Left ventricle myocardium inferior (tissue), 1 donor: Measurements from ENCODE around the gene AMPD2. TPM values are rescaled to one million over a fixed set of nuclear protein-coding genes. Genes with fewer than 3 reads are reported as not detected.
A peak's percentile ranks its signal among the peaks of the same experiment; 100 is the strongest.

ENCODE experiments used
- DNase-seq: peaks from one replicate; pipeline ENCODE4 v3.0.0-alpha.2; 2020
- H3K27ac ChIP-seq: fragments of 200-600 bp; replicated peaks from 2 replicates; pipeline ENCODE4 v1.8.0; 2021
- H3K27me3 ChIP-seq: fragments of 200-600 bp; 2 replicates; pipeline ENCODE4 v1.8.0; 2021; ENCODE audit warnings: low read depth
- H3K36me3 ChIP-seq: fragments of 200-600 bp; 2 replicates; pipeline ENCODE4 v1.8.0; 2021
- H3K4me1 ChIP-seq: fragments of 200-600 bp; 2 replicates; pipeline ENCODE4 v1.8.0; 2021
- H3K4me3 ChIP-seq: fragments of 200-600 bp; 2 replicates; pipeline ENCODE4 v1.8.0; 2021; ENCODE audit warnings: mild to moderate bottlenecking, moderate library complexity
- H3K9me3 ChIP-seq: fragments of 200-600 bp; replicated peaks from 2 replicates; pipeline ENCODE4 v1.8.0; 2021
- CTCF ChIP-seq: fragments of 200-600 bp; IDR thresholded peaks from 2 replicates; pipeline ENCODE4 v1.8.0; 2021; ENCODE audit warnings: antibody characterized with exemption, mild to moderate bottlenecking, borderline replicate concordance
- intact Hi-C: fragments of 100-400 bp; cut with micrococcal nuclease; formaldehyde crosslinking; loops from one replicate; pipeline ENCODE4 v1.11.0; 2022
- total RNA-seq: library from RNA; stranded (reverse); fragmentation: NEBNext Ultra II Directional; extraction: Animal tissue kit (Norgen Biotek cat#: 25700); gene quantifications from one replicate; pipeline ENCODE4 v1.2.1, GENCODE V29; 2021
- donor health status: DM: no; HTN: yes; CAD: no; lungs with severe emphysema.

Gene AMPD2
- total RNA-seq, 1 donor from 2014 or later = 12.9 TPM

- TF ChIP-seq CTCF = no peak
- H3K4me3 ChIP-seq = no peak overlapping the region
- intact Hi-C loops = loop anchor here (5.0 kb wide), 1 partner anchor 82 kb away; the partner anchor contains the start of gene GNAI3
- peaks cover 48% of the 10 kb centered on the region for H3K36me3 ChIP-seq
- no peak overlapping the region for H3K27ac ChIP-seq
- no peak for DNase-seq
- H3K4me1 ChIP-seq = peaks cover 27% of the 10 kb centered on the region
- no peaks in the 10 kb centered on the region for H3K9me3 ChIP-seq
- no peaks in the 10 kb centered on the region for H3K27me3 ChIP-seq
Measured at GRCh38 chr1:109629372-109630030, 9.9 kb downstream of the AMPD2 start.

- Histone ChIP-seq H3K4me3 (no peak overlapping the region), H3K4me1 (peaks cover 21% of the 10 kb centered on the region), H3K36me3 (peaks cover 48% of the 10 kb centered on the region), H3K9me3 (no peaks in the 10 kb centered on the region), H3K27ac (no peak overlapping the region), H3K27me3 (no peaks in the 10 kb centered on the region)
- DNase-seq = no peak
- intact Hi-C loops = loop anchor here (5.0 kb wide), 1 partner anchor 83 kb away; the partner anchor contains the start of gene GNAI3
- TF ChIP-seq CTCF = peak; percentile 51
Measured at GRCh38 chr1:109630081-109630897, 10.7 kb downstream of the AMPD2 start.

GRCh38 chr1:109630898-109631512, 11.4 kb downstream of the AMPD2 start:
- TF ChIP-seq CTCF = no peak
- Histone ChIP-seq H3K36me3 (peaks cover 48% of the 10 kb centered on the region), H3K4me1 (peaks cover 24% of the 10 kb centered on the region), H3K4me3 (no peak overlapping the region), H3K27me3 (no peaks in the 10 kb centered on the region), H3K27ac (no peak overlapping the region), H3K9me3 (no peaks in the 10 kb centered on the region)
- intact Hi-C loops = loop anchor here (5.0 kb wide), 1 partner anchor 84 kb away; the partner anchor contains the start of gene GNAI3
- no peak for DNase-seq

GRCh38 chr1:109631513-109632505, 12.2 kb downstream of the AMPD2 start:
- no peaks in the 10 kb centered on the region for H3K9me3 ChIP-seq
- H3K27me3 ChIP-seq = no peaks in the 10 kb centered on the region
- H3K4me1 ChIP-seq = peaks cover 32% of the 10 kb centered on the region
- TF ChIP-seq CTCF = no peak
- no peak for DNase-seq
- H3K4me3 ChIP-seq = no peak overlapping the region
- intact Hi-C loops = loop anchor here (5.0 kb wide), 1 partner anchor 85 kb away; the partner anchor contains the start of gene GNAI3
- peaks cover 44% of the 10 kb centered on the region for H3K36me3 ChIP-seq
- H3K27ac ChIP-seq = no peak overlapping the region
